Ascending aorta (tissue), 2 donors: ENCODE data around the gene MAP3K6. TPM values are rescaled to one million over a fixed set of nuclear protein-coding genes. Genes with fewer than 3 reads are reported as not detected.

Experiments used
- DNase-seq, 2 donors: peaks; one replicate each; pipeline ENCODE4 v3.0.0-alpha.2; 2019; ENCODE audit warnings: low spot score in 2 of 2
- H3K27ac ChIP-seq, 2 donors: fragments of 200-600 bp; sonication (generic); one replicate each; pipeline ENCODE4 v1.5.1; 2016 to 2017; ENCODE audit warnings: mild to moderate bottlenecking in 1 of 2
- H3K27me3 ChIP-seq: fragments of 200-600 bp; sonication (generic); one replicate; pipeline ENCODE4 v1.5.1; 2017
- H3K36me3 ChIP-seq, 2 donors: fragments of 200-600 bp; sonication (generic); one replicate each; pipeline ENCODE4 v1.5.1; 2016
- H3K4me1 ChIP-seq, 2 donors: fragments of 200-600 bp; sonication (generic); one replicate each; pipeline ENCODE4 v1.5.1; 2016 to 2017; ENCODE audit warnings: mild to moderate bottlenecking in 1 of 2
- H3K4me3 ChIP-seq, 2 donors: fragments of 200-600 bp; sonication (generic); one replicate each; pipeline ENCODE4 v1.5.1; 2016 to 2017; ENCODE audit warnings: mild to moderate bottlenecking in 1 of 2
- H3K9me3 ChIP-seq, 2 donors: fragments of 200-600 bp; sonication (generic); one replicate each; pipeline ENCODE4 v1.5.1; 2016
- intact Hi-C: fragments of 100-400 bp; cut with DNase I; formaldehyde crosslinking; loops from one replicate; pipeline ENCODE4 v1.15.1; 2023
- total RNA-seq: library from RNA; depleted of rRNA; stranded (reverse); fragments of >200 nt; gene quantifications from one replicate; pipeline ENCODE4 v1.1.0, GENCODE V29; 2016
- TF ChIP-seq, protein P1 (sequence below), 3 experiments: fragments of 200-600 bp in 2 of 3; fragments of 450-650 bp in 1 of 3; sonication (generic) in 2 of 3; IDR thresholded peaks; one replicate each; pipeline ENCODE4 v1.5.1; 2016 to 2019; ENCODE audit warnings: antibody characterized with exemption in 3 of 3, mild to moderate bottlenecking in 1 of 3, moderate library complexity in 1 of 3

MAP3K6 gene
- total RNA-seq, 1 donor from 2014 or later = 164 TPM

DNA sequence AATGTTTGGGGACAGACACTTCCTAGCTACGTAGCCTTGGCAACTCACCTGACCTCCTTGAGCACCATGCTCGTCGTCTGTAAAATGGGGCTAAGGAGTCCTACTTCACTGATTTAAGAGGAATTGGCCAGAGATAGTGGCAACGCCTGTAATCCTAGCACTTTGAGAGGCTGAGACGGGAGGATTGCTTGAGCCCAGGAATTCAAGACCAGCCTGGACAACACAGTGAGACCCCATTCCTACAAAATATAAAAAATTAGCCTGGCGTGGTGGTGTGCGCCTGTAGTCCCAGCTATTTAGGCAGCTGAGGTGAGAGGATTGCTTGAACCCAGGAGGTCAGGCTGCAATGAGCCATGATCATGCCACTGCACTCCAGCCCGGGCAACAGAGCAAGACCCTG lies 20.4 kb downstream of the MAP3K6 start:
- no peak overlapping the region for H3K27ac ChIP-seq
- intact Hi-C loops = no loop called here
- peaks cover 5% of the 10 kb centered on the region for H3K27me3 ChIP-seq
- H3K4me3 ChIP-seq = no peak overlapping the region
- H3K36me3 ChIP-seq = no peaks in the 10 kb centered on the region
- H3K9me3 ChIP-seq = no peaks in the 10 kb centered on the region
- H3K4me1 ChIP-seq = peaks cover 9 to 23% of the 10 kb centered on the region in 2 donors
- TF ChIP-seq, protein P1, sequence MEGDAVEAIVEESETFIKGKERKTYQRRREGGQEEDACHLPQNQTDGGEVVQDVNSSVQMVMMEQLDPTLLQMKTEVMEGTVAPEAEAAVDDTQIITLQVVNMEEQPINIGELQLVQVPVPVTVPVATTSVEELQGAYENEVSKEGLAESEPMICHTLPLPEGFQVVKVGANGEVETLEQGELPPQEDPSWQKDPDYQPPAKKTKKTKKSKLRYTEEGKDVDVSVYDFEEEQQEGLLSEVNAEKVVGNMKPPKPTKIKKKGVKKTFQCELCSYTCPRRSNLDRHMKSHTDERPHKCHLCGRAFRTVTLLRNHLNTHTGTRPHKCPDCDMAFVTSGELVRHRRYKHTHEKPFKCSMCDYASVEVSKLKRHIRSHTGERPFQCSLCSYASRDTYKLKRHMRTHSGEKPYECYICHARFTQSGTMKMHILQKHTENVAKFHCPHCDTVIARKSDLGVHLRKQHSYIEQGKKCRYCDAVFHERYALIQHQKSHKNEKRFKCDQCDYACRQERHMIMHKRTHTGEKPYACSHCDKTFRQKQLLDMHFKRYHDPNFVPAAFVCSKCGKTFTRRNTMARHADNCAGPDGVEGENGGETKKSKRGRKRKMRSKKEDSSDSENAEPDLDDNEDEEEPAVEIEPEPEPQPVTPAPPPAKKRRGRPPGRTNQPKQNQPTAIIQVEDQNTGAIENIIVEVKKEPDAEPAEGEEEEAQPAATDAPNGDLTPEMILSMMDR (IDR thresholded peaks at IDR 0.05) = no peak
- no peak for DNase-seq

DNA sequence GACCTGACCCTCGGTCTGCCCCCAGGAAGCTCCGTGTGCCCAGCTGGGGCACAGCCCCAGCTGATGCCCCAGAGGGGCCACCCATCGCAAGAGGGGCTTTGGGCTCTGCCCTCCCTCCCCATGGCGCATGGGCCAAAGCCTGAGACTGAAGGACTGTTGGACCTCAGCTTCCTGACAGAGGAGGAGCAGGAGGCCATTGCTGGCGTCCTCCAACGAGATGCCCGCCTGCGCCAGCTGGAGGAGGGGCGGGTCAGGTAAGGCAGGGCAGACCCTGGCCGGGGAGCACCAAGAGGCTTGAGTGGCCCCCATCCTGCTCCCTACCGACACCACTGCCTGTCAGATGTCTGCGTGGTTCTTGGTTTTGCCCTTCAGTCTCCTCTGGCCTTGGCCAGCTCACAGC lies 21.5 kb downstream of the MAP3K6 start:
- DNase-seq = no peak
- TF ChIP-seq, protein P1 (IDR thresholded peaks at IDR 0.05) = no peak
- Histone ChIP-seq H3K27ac (no peak overlapping the region), H3K4me1 (peaks cover 9 to 14% of the 10 kb centered on the region in 2 donors), H3K9me3 (no peaks in the 10 kb centered on the region), H3K36me3 (no peaks in the 10 kb centered on the region), H3K4me3 (no peak overlapping the region), H3K27me3 (peaks cover 5% of the 10 kb centered on the region)
- intact Hi-C loops = no loop called here

DNA sequence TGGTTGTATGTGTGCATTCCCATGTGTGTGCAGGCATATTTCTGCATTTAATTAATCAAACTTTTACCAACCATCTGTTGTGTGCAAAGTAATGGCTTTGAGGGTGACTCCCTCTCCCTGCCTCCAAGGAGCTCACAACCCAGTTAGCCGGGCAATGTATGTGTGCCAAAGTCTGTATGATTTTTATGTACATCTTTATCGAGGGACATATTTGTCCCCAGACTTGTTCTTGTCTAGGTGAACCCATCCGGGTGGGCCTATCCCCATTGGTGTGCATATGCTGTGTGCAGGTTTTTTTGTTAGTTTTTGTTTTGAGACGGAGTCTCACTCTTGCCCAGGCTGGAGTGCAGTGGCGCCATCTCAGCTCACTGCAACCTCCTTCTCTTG lies 23.1 kb downstream of the MAP3K6 start:
- no peak overlapping the region for H3K27ac ChIP-seq
- H3K4me1 ChIP-seq = no peaks in the 10 kb centered on the region
- H3K27me3 ChIP-seq = no peaks in the 10 kb centered on the region
- DNase-seq = no peak
- peaks cover 0 to under 1% of the 10 kb centered on the region in 2 donors for H3K36me3 ChIP-seq
- TF ChIP-seq, protein P1 (IDR thresholded peaks at IDR 0.05) = no peak
- intact Hi-C loops = loop anchor here (5.0 kb wide), 1 partner anchor 39 kb away; the partner anchor contains the start of gene CD164L2
- no peak overlapping the region for H3K4me3 ChIP-seq
- H3K9me3 ChIP-seq = no peaks in the 10 kb centered on the region

DNA sequence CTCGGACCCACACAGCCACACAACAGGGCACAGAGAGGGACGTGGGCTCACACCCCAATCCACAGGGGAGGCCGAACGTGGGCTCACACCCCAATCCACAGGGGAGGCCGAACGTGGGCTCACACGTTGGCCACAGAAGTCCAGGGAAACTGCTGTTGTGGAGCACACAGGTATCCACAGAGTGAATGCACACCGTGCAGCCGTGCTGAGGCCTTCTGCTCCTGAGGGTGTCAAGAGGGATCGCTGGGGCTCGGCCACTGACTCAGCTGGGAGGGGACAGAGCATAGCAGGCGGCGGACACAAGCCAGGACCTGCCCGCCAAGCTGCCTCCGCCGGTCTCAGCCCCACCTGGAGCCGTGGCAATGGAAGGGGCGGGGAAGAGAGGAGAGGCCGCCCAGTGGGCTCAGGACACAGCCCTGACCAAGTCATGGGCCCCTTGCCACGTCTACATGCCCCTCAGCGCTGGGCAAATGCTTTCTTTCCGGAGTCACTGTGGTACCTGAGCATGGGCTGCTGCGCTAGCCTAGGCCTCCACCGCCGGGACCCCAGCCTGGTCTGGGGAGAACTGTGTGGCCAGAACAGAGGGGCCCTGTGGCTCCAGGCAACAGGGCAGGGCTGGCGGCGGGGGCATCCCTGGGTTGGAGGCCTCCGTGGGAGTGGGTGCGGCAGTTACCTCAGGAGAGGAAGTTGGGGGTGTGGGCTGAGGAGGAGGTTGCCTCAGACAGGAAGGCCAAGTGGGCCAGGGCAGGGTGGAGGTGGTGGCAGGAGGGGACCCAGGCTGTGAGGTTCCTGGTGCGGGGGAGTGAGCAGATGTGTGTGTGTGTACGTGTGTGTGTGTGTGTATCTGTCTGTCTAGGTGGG lies 23.8 kb downstream of the MAP3K6 start:
- no peak overlapping the region for H3K27ac ChIP-seq
- peaks cover 0 to 3% of the 10 kb centered on the region in 2 donors for H3K36me3 ChIP-seq
- H3K27me3 ChIP-seq = no peaks in the 10 kb centered on the region
- intact Hi-C loops = loop anchor here (5.0 kb wide), 1 partner anchor 39 kb away; the partner anchor contains the start of gene CD164L2
- no peaks in the 10 kb centered on the region for H3K9me3 ChIP-seq
- TF ChIP-seq, protein P1 (IDR thresholded peaks at IDR 0.05) = no peak
- H3K4me3 ChIP-seq = no peak overlapping the region
- DNase-seq = no peak
- no peaks in the 10 kb centered on the region for H3K4me1 ChIP-seq

DNA sequence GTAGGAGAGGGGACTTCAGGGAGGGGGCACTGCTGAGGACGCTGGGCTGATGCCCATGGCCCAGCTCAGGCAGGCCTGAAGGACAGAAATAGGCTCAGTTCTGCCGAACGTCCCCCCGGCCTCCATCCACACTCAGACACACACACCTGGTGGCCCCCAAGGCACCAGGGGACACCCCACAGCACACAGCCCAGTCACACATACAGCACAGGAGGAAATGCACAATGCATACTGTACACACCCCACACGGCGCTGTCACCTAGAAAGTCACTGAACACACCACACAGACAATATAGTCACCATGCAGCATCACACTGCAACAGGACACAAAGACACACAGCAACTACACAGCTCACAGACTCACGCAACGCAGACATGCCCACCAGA lies 24.4 kb downstream of the MAP3K6 start:
- TF ChIP-seq, protein P1 (IDR thresholded peaks at IDR 0.05) = no peak
- no peaks in the 10 kb centered on the region for H3K4me1 ChIP-seq
- intact Hi-C loops = loop anchor here (5.0 kb wide), 1 partner anchor 40 kb away; the partner anchor contains the start of gene CD164L2
- no peaks in the 10 kb centered on the region for H3K9me3 ChIP-seq
- peaks cover 0 to 3% of the 10 kb centered on the region in 2 donors for H3K36me3 ChIP-seq
- no peak overlapping the region for H3K27ac ChIP-seq
- H3K4me3 ChIP-seq = peak overlapping the region in 1 of 2 donors; percentile 0
- DNase-seq = no peak
- no peaks in the 10 kb centered on the region for H3K27me3 ChIP-seq
